ENCODE results near the gene AHCTF1. TPM values are rescaled to one million over a fixed set of nuclear protein-coding genes. Genes with fewer than 3 reads are reported as not detected.

The AHCTF1 gene
- total RNA-seq, 4 donors from 2014 or later = 26.9 to 38.4 (median 29.5) TPM

- H3K4me3 ChIP-seq (ENCODE audit: low read depth, poor library complexity, severe bottlenecking) = no peak overlapping the region
- intact Hi-C loops (cut with DNase I; ENCODE audit: low total_unique reads) = no loop called here
- 90 to 98% methylated on average over 2 of the region's 2 CpGs for WGBS, 2 donors
- DNase-seq (ENCODE audit: low spot score in 2 of 2) = no peak
- TF ChIP-seq, protein P1, sequence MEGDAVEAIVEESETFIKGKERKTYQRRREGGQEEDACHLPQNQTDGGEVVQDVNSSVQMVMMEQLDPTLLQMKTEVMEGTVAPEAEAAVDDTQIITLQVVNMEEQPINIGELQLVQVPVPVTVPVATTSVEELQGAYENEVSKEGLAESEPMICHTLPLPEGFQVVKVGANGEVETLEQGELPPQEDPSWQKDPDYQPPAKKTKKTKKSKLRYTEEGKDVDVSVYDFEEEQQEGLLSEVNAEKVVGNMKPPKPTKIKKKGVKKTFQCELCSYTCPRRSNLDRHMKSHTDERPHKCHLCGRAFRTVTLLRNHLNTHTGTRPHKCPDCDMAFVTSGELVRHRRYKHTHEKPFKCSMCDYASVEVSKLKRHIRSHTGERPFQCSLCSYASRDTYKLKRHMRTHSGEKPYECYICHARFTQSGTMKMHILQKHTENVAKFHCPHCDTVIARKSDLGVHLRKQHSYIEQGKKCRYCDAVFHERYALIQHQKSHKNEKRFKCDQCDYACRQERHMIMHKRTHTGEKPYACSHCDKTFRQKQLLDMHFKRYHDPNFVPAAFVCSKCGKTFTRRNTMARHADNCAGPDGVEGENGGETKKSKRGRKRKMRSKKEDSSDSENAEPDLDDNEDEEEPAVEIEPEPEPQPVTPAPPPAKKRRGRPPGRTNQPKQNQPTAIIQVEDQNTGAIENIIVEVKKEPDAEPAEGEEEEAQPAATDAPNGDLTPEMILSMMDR (IDR thresholded peaks at IDR 0.05) = no peak
- no peak for TF ChIP-seq POLR2A (IDR thresholded peaks at IDR 0.05)
Observed at GRCh38 chr1:246966502-246966901, 34.8 kb upstream of the AHCTF1 start.

- H3K4me3 ChIP-seq (ENCODE audit: low read depth, poor library complexity, severe bottlenecking) = no peak overlapping the region
- intact Hi-C loops (cut with DNase I; ENCODE audit: low total_unique reads) = no loop called here
- TF ChIP-seq, protein P1 (IDR thresholded peaks at IDR 0.05) = no peak
- no peak for TF ChIP-seq POLR2A (IDR thresholded peaks at IDR 0.05)
- 56 to 63% methylated on average over 1 of the region's 1 CpG for WGBS, 2 donors
- DNase-seq (ENCODE audit: low spot score in 2 of 2) = no peak
Observed at GRCh38 chr1:246959944-246960693, 28.4 kb upstream of the AHCTF1 start.

DNA sequence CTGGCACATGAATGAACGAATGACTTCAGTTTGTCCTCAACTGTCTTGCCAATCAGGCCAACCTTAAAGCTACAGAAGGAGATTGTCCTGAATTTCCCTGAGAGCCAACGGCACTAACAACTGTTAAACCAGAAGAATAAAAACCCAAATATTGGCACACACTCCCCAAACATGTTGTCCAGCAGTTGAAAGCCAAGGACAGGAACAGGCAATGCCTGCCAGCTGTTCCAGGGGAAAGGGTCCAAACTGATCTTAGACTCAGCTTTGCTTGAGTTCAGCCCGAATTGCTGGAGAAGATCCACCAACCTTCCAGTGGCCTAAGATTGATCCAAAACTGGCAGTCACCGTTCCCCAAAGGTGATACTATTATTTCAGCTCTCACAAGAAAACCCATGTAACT, 22.4 kb upstream of the AHCTF1 start:
- TF ChIP-seq, protein P1 (IDR thresholded peaks at IDR 0.05) = no peak
- TF ChIP-seq POLR2A (IDR thresholded peaks at IDR 0.05) = no peak
- 74 to 75% methylated on average over 4 of the region's 4 CpGs for WGBS, 2 donors
- H3K4me3 ChIP-seq (ENCODE audit: low read depth, poor library complexity, severe bottlenecking) = no peak overlapping the region
- DNase-seq (ENCODE audit: low spot score in 2 of 2) = no peak
- intact Hi-C loops (cut with DNase I; ENCODE audit: low total_unique reads) = no loop called here

DNA sequence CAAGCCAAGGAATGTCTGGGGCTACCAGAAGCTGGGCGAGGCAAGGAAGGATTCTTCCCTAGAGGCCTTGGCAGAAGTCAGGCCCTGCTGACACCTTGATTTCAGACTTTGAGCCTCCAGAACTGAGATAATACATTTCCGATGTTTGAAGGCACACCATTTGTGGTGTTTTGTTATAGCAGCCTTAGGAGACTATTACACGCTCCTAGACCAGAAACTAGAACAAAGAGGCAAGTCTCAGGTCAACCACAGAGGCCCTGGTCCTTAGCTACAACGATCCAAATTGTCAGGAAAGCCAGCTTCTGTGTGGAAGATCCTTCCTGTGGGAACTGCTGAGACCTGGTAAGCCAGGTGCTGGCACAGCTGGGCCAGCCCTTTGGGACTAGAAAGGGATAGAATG, 19.7 kb upstream of the AHCTF1 start:
- TF ChIP-seq, protein P1 (IDR thresholded peaks at IDR 0.05) = no peak
- TF ChIP-seq POLR2A (IDR thresholded peaks at IDR 0.05) = no peak
- intact Hi-C loops (cut with DNase I; ENCODE audit: low total_unique reads) = no loop called here
- WGBS, 2 donors = 86 to 90% methylated on average over 4 of the region's 4 CpGs
- DNase-seq (ENCODE audit: low spot score in 2 of 2) = no peak
- H3K4me3 ChIP-seq (ENCODE audit: low read depth, poor library complexity, severe bottlenecking) = no peak overlapping the region

DNA sequence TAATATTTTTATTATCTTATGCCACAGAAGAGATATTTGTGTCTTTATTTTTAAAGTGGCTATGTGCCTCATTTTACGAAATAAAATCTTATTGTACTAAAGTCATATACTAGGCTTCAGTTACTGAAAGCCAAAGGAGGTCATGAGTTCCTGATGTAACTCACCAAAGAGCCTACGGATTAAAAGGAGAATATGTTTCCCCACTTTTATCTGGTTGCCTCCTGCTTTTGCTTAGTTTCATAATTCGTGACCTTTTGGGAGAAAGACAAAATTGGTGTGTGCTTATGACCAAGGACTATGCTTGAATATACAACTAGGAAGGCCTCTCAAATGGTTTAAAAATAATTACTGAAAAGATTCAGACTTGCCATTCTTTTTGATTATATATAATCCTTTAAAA, 18.2 kb upstream of the AHCTF1 start:
- TF ChIP-seq, protein P1 (IDR thresholded peaks at IDR 0.05) = no peak
- no peak for TF ChIP-seq POLR2A (IDR thresholded peaks at IDR 0.05)
- DNase-seq (ENCODE audit: low spot score in 2 of 2) = no peak
- no peak overlapping the region for H3K4me3 ChIP-seq (ENCODE audit: low read depth, poor library complexity, severe bottlenecking)
- WGBS, 2 donors = 85 to 95% methylated on average over 3 of the region's 3 CpGs
- intact Hi-C loops (cut with DNase I; ENCODE audit: low total_unique reads) = no loop called here

GRCh38 chr1:246947255-246947654, 15.5 kb upstream of the AHCTF1 start:
- DNase-seq (ENCODE audit: low spot score in 2 of 2) = peak in 1 of 2 donors; percentile 78
- TF ChIP-seq, protein P1 (IDR thresholded peaks at IDR 0.05) = no peak
- no peak for TF ChIP-seq POLR2A (IDR thresholded peaks at IDR 0.05)
- 65 to 73% methylated on average over 7 of the region's 7 CpGs for WGBS, 2 donors
- H3K4me3 ChIP-seq (ENCODE audit: low read depth, poor library complexity, severe bottlenecking) = no peak overlapping the region
- intact Hi-C loops (cut with DNase I; ENCODE audit: low total_unique reads) = no loop called here
